CD4-positive, alpha-beta T cell (primary cell): ENCODE results near the gene MYH14. TPM values are rescaled to one million over a fixed set of nuclear protein-coding genes. Genes with fewer than 3 reads are reported as not detected.

ENCODE experiments used
- ATAC-seq: fragments of 200-7000 bp; cut with Tn5 transposase; one replicate; pipeline ENCODE4 v1.10.0; 2022; ENCODE audit warnings: mild to moderate bottlenecking; ENCODE audit not compliant: poor library complexity
- CTCF ChIA-PET: fragments of 350-600 bp; sonication (Branson Sonifier 250); formaldehyde crosslinking; loops from one replicate; lab custom pipeline; 2021; ENCODE audit warnings: antibody characterized with exemption, inconsistent platforms; lab: Charles Lee
- POLR2A ChIA-PET: fragments of 350-600 bp; sonication (Branson Sonifier 250); formaldehyde crosslinking; loops from one replicate; lab custom pipeline; 2021; ENCODE audit warnings: antibody characterized with exemption, inconsistent platforms; lab: Charles Lee
- DNase-seq, 14 experiments: peaks; one replicate each; pipeline ENCODE4 v3.0.0-alpha.2; 2013 to 2020; ENCODE audit warnings: mixed read lengths in 2 of 14
- H3K27ac ChIP-seq, 2 donors: one replicate each; pipeline versions ENCODE4 v1.5.1 to v1.7.0; 2013; ENCODE audit warnings: low read length in 2 of 2, low read depth in 1 of 2, mild to moderate bottlenecking in 1 of 2
- H3K27me3 ChIP-seq, 2 experiments: 1 replicate in 1 of 2; 2 replicates in 1 of 2; pipeline versions ENCODE4 v1.6.1 to v1.7.0; 2013; ENCODE audit warnings: low read length in 2 of 2, control low read depth in 1 of 2, mild to moderate bottlenecking in 1 of 2, moderate library complexity in 1 of 2; ENCODE audit not compliant: insufficient read depth in 2 of 2, control insufficient read depth in 1 of 2
- H3K36me3 ChIP-seq: one replicate; pipeline ENCODE4 v1.6.1; 2013; ENCODE audit warnings: low read length, control low read depth; ENCODE audit not compliant: insufficient read depth
- H3K4me1 ChIP-seq: one replicate; pipeline ENCODE4 v1.6.1; 2013; ENCODE audit warnings: low read length, control low read depth; ENCODE audit not compliant: insufficient read depth
- H3K4me3 ChIP-seq: one replicate; pipeline ENCODE4 v1.5.1; 2013; ENCODE audit warnings: mild to moderate bottlenecking, low read length, moderate library complexity
- H3K9me3 ChIP-seq, 2 experiments: 1 replicate in 1 of 2; 2 replicates in 1 of 2; pipeline versions ENCODE4 v1.6.1 to v1.7.0; 2013; ENCODE audit warnings: low read length in 2 of 2, mild to moderate bottlenecking in 2 of 2, control low read depth in 1 of 2, moderate library complexity in 1 of 2; ENCODE audit not compliant: control insufficient read depth in 1 of 2, insufficient read depth in 1 of 2
- H3K27ac Mint-ChIP-seq: one replicate; pipeline ENCODE4 v1.8.0; 2020; ENCODE audit warnings: mixed read lengths
- H3K27me3 Mint-ChIP-seq: one replicate; pipeline ENCODE4 v1.8.0; 2021; ENCODE audit warnings: mixed read lengths
- H3K36me3 Mint-ChIP-seq: one replicate; pipeline ENCODE4 v1.8.0; 2021; ENCODE audit warnings: low read depth, mixed read lengths
- H3K4me1 Mint-ChIP-seq: one replicate; pipeline ENCODE4 v1.8.0; 2021; ENCODE audit warnings: low read depth, mixed read lengths
- H3K4me3 Mint-ChIP-seq: one replicate; pipeline ENCODE4 v1.8.0; 2020; ENCODE audit warnings: mild to moderate bottlenecking, mixed read lengths
- H3K9me3 Mint-ChIP-seq: one replicate; pipeline ENCODE4 v1.8.0; 2020; ENCODE audit warnings: mixed read lengths
- CTCF ChIP-seq: fragments of 200-600 bp; IDR thresholded peaks from one replicate; pipeline ENCODE4 v1.8.0; 2022; ENCODE audit warnings: antibody characterized with exemption, mild to moderate bottlenecking
- intact Hi-C, 2 experiments: fragments of 100-400 bp; cut with DNase I in 1 of 2; cut with micrococcal nuclease in 1 of 2; formaldehyde crosslinking; loops; one replicate each; pipeline versions ENCODE4 v1.15.1 to v1.9.0; 2023 to 2025; cut with DNase I, micrococcal nuclease
- total RNA-seq, 174 experiments: library from RNA in 2 of 174; stranded (reverse) in 2 of 174; gene quantifications; one replicate each; pipeline ENCODE4 v1.2.3 and lab custom pipeline; 2021 to 2026

MYH14 gene
- total RNA-seq, 2 experiments from 2014 or later: not detected

- no peaks in the 10 kb centered on the region for H3K4me1 Mint-ChIP-seq
- CTCF ChIA-PET: no interaction called here
- Histone ChIP-seq H3K4me3 (no peak overlapping the region), H3K9me3 (peaks cover 0 to 5% of the 10 kb centered on the region in 2 experiments), H3K4me1 (no peaks in the 10 kb centered on the region), H3K36me3 (no peaks in the 10 kb centered on the region), H3K27ac (no peak overlapping the region), H3K27me3 (peaks cover 0 to 8% of the 10 kb centered on the region in 2 experiments)
- POLR2A ChIA-PET: no interaction called here
- ATAC-seq (no peak), DNase-seq (no peak)
- H3K4me3 Mint-ChIP-seq: no peak overlapping the region
- intact Hi-C loops: no loop called here
- TF ChIP-seq CTCF: no peak
- no peaks in the 10 kb centered on the region for H3K9me3 Mint-ChIP-seq
- no peak overlapping the region for H3K27ac Mint-ChIP-seq
- peaks cover 11% of the 10 kb centered on the region for H3K27me3 Mint-ChIP-seq
- no peaks in the 10 kb centered on the region for H3K36me3 Mint-ChIP-seq
Measured at GRCh38 chr19:50277966-50278580, 74.7 kb downstream of the MYH14 start.

GRCh38 chr19:50280074-50280473, 76.7 kb downstream of the MYH14 start:
- TF ChIP-seq CTCF: no peak
- no peaks in the 10 kb centered on the region for H3K9me3 Mint-ChIP-seq
- Histone ChIP-seq H3K27ac (no peak overlapping the region), H3K4me3 (no peak overlapping the region), H3K27me3 (peaks cover 0 to 8% of the 10 kb centered on the region in 2 experiments), H3K4me1 (no peaks in the 10 kb centered on the region), H3K36me3 (no peaks in the 10 kb centered on the region), H3K9me3 (peaks cover under 1 to 5% of the 10 kb centered on the region in 2 experiments)
- intact Hi-C loops: no loop called here
- no peak overlapping the region for H3K27ac Mint-ChIP-seq
- peaks cover 11% of the 10 kb centered on the region for H3K27me3 Mint-ChIP-seq
- DNase-seq (no peak), ATAC-seq (no peak)
- ChIA-PET CTCF (no interaction called here), POLR2A (no interaction called here)
- H3K4me3 Mint-ChIP-seq: no peak overlapping the region
- no peaks in the 10 kb centered on the region for H3K4me1 Mint-ChIP-seq
- H3K36me3 Mint-ChIP-seq: no peaks in the 10 kb centered on the region

- no peak for TF ChIP-seq CTCF
- intact Hi-C loops: no loop called here
- H3K9me3 Mint-ChIP-seq: peaks cover 3% of the 10 kb centered on the region
- POLR2A ChIA-PET: no interaction called here
- CTCF ChIA-PET: no interaction called here
- Histone ChIP-seq H3K4me3 (no peak overlapping the region), H3K4me1 (no peaks in the 10 kb centered on the region), H3K9me3 (peaks cover 5 to 9% of the 10 kb centered on the region in 2 experiments), H3K27ac (no peak overlapping the region), H3K27me3 (peaks cover 0 to 7% of the 10 kb centered on the region in 2 experiments), H3K36me3 (no peaks in the 10 kb centered on the region)
- no peak overlapping the region for H3K4me3 Mint-ChIP-seq
- H3K36me3 Mint-ChIP-seq: no peaks in the 10 kb centered on the region
- ATAC-seq (no peak), DNase-seq (no peak)
- no peak overlapping the region for H3K27ac Mint-ChIP-seq
- H3K4me1 Mint-ChIP-seq: no peaks in the 10 kb centered on the region
- H3K27me3 Mint-ChIP-seq: peaks cover 11% of the 10 kb centered on the region
Measured at GRCh38 chr19:50280983-50281382, 77.6 kb downstream of the MYH14 start.
